ENCODE data around the gene OBP2A. TPM values are rescaled to one million over a fixed set of nuclear protein-coding genes. Genes with fewer than 3 reads are reported as not detected.

OBP2A gene
- total RNA-seq, 1 experiment from 2014 or later, result not detected

- no peak overlapping the region for H2BK120ac ChIP-seq (ENCODE audit: low read depth, low read length, poor library complexity, severe bottlenecking)
- no peak overlapping the region for H4K91ac ChIP-seq (ENCODE audit: insufficient read length, low read depth, low read length)
- no peak overlapping the region for H2AK5ac ChIP-seq (ENCODE audit: insufficient read length, low read length)
- TF ChIP-seq CTCF (conservative IDR thresholded peaks at IDR 0.05), result no peak
- H3K18ac ChIP-seq (ENCODE audit: insufficient read length, low read depth, low read length), result no peak overlapping the region
- H3K14ac ChIP-seq (ENCODE audit: insufficient read depth, low read length), result no peak overlapping the region
- H2BK5ac ChIP-seq (ENCODE audit: insufficient read length, low read length), result no peak overlapping the region
- no peak overlapping the region for H4K8ac ChIP-seq (replicated peaks; ENCODE audit: insufficient read length, low read depth, low read length)
- H4K20me1 ChIP-seq (ENCODE audit: control insufficient read depth, insufficient read depth, insufficient read length), result no peaks in the 10 kb centered on the region
- H2BK12ac ChIP-seq (ENCODE audit: insufficient read length, low read depth, low read length), result no peak overlapping the region
- H3K4me2 ChIP-seq (ENCODE audit: insufficient read depth, insufficient read length, low read length), result no peak overlapping the region
- H3K23ac ChIP-seq (ENCODE audit: insufficient read length, low read depth, low read length), result no peak overlapping the region
- no peak overlapping the region; a peak in 1 of 7 replicates for H3K27ac Mint-ChIP-seq
- H3K27me3 ChIP-seq (ENCODE audit: insufficient read depth, low read length), result no peaks in the 10 kb centered on the region
- H3K79me2 ChIP-seq (ENCODE audit: insufficient read depth, low read length), result no peaks in the 10 kb centered on the region
- H3K79me1 ChIP-seq (ENCODE audit: insufficient read depth, low read depth, low read length, poor library complexity, severe bottlenecking), result no peaks in the 10 kb centered on the region
- peaks cover 7 to 14% of the 10 kb centered on the region in 2 experiments for H3K4me1 Mint-ChIP-seq
- H3T11ph ChIP-seq (ENCODE audit: low read length), result no peak overlapping the region
- no peaks in the 10 kb centered on the region; the same call in 1 of the 2 replicates for H3K4me1 ChIP-seq (ENCODE audit: insufficient read depth, low read length)
- H2BK15ac ChIP-seq (ENCODE audit: low read depth, low read length), result no peak overlapping the region
- H3K36me3 Mint-ChIP-seq (ENCODE audit: insufficient read depth in 1 of 3, low read depth in 3 of 3), result peaks cover 18 to 39% (median 38%) of the 10 kb centered on the region in 3 experiments; a peak in 6 of 7 replicates
- peaks cover 16% of the 10 kb centered on the region for H3K23me2 ChIP-seq (ENCODE audit: insufficient read length, low read depth, low read length, poor library complexity, severe bottlenecking)
- no peak overlapping the region for H3K4ac ChIP-seq (ENCODE audit: low read depth, low read length)
- peak overlapping the region in 1 of 2 experiments; percentile 92; a peak in 3 of 5 replicates for H3K4me3 Mint-ChIP-seq
- H3K27me3 Mint-ChIP-seq (ENCODE audit: low read depth), result peaks cover 10% of the 10 kb centered on the region
- H2AFZ ChIP-seq (ENCODE audit: low read length), result no peak overlapping the region
- DNase-seq, result no peak
- H3K27ac ChIP-seq (ENCODE audit: insufficient read length, low read depth, low read length), result no peak overlapping the region
- no peak overlapping the region for H2BK20ac ChIP-seq (ENCODE audit: low read depth, low read length, poor library complexity, severe bottlenecking)
- H3K9ac ChIP-seq (ENCODE audit: extremely low read depth, insufficient read length, low read length), result no peak overlapping the region
- H4K5ac ChIP-seq (ENCODE audit: insufficient read length, low read depth, low read length), result no peak overlapping the region
- no peaks in the 10 kb centered on the region; a peak in 1 of 5 replicates for H3K9me3 Mint-ChIP-seq
- WGBS (ENCODE audit: extremely low coverage, insufficient read length, low lambda C conversion rate), result no CpG with 5 or more reads among the region's 16 CpGs
- H3K56ac ChIP-seq (ENCODE audit: insufficient read length, low read depth, low read length), result no peak overlapping the region
- H3K9me3 ChIP-seq (ENCODE audit: control insufficient read depth, low read depth, low read length), result no peaks in the 10 kb centered on the region
Observed at GRCh38 chr9:135502873-135503321, 43.0 kb upstream of the OBP2A start.
